GM21528 (cell line): ENCODE results near the gene ABCD2.
"Not testable (repeated sequence)": the region's sequence is repeated elsewhere in the genome, so short reads cannot be mapped to it uniquely, and the experiment has no call there.

Experiments
- ATAC-seq: cut with Tn5 transposase; IDR thresholded peaks from one replicate; pipeline ENCODE4 v1.9.1; 2021; ENCODE audit warnings: mild to moderate bottlenecking, moderate library complexity; ENCODE audit not compliant: unreplicated experiment, low FRiP score

Gene ABCD2

DNA sequence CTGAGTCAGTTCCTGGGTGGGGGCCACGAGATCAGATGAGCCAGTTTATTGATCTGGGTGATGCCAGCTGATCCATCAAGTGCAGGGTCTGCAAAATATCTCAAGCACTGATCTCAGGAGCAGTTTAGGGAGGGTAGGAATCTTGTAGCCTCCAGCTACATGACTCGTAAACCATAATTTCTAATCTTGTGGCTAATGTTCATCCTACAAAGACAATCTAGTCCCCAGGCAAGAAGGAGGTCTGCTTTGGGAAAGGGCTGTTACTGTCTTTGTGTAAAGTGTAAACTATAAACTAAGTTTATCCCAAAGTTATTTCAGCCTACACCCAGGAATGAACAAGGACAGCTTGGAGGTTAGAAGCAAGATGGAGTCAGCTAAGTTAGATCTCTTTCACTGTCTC is 75.4 kb downstream of the ABCD2 start:
- not testable (repeated sequence) for ATAC-seq

DNA sequence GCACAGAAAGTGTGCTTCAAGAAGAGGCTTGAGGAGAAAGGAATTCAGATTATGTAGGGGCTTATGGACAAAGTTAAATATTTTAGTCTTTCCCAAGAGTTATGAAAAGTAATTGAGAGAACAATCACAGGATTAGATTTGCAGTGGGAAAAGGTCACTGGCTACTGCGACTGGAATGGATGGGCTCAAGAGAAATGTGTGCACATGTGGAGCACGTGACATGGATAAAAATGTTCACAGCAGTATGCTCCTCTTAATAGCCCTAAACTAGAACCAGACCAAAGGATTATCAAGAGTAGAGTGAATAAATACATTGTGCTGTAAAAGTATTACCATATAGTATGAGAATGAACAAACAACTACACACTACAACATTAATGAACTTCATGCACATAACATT is 78.1 kb downstream of the ABCD2 start:
- ATAC-seq: no peak

DNA sequence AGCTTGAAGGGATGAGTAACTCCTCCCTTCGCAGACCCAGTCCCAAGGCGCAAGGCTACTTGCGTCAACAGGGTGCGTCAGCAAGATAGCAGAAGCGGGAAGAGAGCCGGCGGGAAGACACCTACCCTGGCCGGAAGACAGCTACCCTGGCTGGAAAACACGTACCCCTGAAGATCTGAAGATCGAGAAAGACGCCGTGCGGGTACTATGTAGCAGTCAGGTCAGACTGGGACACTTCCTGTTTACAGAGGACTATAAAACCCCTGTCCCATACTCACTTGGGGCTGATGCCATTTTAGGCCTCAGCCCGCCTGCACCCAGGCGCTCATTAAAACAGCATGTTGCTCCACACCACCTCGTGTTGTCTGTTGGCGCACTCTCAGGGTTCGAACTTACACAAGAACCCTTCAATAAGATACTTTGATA is 80.9 kb downstream of the ABCD2 start:
- ATAC-seq: no peak

DNA sequence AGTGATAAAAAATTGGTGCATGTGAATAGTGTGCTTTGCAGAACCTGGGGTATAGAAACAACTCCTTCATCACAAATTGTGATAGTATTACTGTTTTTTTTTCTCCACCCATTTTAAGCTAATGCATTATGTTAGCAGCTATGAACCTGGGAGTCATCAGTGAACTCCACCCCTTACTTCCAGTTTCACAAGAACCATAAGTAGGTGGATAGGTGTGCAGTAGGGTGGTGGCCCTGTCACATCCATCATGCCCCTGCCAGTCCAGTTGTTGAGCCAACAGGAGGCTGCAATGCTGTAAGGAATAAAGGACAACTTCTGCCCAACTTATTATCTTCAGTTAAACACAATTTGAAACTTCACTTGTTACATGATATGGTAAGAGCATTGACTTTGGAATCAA is 85.7 kb downstream of the ABCD2 start:
- no peak for ATAC-seq

DNA sequence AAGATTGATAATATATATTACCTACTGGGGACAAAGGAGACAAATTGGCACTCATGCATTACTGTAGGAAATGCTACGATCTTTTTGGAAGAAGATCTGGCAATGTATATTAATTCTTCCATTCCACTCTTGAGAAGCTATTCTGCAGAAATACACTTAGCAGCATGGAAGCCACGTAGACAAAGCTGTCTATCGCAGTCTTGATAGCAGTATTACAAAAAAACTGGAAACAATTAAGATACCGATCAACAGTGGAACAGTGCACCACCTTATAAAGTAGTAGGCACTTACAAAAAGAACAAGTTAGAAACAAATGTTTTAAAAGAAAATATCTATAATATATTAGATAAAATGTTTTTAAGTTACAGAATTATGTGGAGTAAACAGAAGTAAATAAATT is 87.2 kb downstream of the ABCD2 start:
- ATAC-seq: no peak

DNA sequence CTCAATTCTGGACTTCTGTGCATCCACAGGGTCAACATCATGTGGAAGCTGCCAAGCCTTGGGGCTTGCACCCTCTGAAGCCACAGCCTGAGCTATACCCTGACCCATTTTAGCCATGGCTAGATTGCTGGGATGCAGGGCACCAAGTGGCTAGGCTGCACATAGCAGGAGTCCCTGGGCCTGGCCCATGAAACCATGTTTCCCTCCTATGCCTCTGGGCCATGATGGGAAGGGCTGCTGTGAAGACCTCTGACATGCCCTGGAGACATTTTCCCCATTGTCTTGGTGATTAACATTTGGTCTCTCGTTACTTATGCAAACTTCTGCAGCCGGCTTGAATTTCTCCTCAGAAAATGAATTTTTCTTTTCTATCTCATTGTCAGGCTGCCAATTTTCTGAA is 92.6 kb downstream of the ABCD2 start:
- ATAC-seq: no peak

DNA sequence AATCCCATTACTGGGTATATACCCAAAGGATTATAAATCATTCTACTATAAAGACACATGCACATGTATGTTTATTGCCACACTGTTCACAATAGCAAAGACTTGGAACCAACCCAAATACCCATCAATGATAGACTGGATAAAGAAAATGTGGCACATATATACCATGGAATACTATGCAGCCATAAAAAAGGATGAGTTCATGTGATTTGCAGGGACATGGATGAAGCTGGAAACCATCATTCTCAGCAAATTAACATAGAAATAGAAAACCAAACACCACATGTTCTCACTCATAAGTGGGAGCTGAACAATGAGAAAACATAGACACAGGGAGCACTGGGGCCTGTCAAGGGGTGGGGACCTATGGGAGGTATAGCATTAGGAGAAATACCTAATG is 97.4 kb downstream of the ABCD2 start:
- not testable (repeated sequence) for ATAC-seq

DNA sequence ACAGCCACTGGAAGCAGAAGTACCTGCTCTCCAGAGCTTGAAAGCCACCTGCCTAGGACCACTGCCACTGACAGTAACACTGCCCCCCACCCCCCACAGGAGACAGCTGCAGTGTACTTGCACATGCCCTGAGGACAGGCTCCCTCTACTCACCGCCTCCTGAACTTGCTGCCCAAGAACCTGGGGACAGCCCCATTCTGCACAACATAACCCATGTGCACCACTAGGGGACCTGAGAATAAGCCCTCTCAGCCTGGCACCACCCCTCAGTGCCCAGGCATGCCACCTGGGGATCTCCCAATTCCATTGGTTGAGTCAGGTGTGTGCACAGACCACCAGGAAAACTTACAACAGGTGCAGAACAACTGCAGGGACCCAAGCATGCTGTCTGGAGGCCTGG is 109.6 kb downstream of the ABCD2 start:
- no peak for ATAC-seq

DNA sequence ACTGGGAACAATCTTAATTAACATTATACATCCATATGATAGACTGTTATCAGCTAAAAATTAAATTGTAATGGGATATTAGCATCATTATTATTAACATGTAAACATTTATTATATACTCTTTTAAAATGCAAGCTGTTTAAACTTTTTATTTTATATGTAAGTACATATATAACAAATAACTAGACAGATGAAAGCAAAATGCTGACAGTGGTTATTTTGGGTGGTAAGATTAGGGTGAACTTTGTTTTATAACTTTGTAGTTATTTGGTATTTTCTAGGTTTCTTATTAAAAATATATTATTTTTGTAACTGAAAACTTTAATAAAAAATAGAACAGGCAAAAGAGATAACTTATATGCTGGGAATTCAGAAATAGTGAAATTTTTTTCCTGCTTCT is 114.0 kb downstream of the ABCD2 start:
- no peak for ATAC-seq

DNA sequence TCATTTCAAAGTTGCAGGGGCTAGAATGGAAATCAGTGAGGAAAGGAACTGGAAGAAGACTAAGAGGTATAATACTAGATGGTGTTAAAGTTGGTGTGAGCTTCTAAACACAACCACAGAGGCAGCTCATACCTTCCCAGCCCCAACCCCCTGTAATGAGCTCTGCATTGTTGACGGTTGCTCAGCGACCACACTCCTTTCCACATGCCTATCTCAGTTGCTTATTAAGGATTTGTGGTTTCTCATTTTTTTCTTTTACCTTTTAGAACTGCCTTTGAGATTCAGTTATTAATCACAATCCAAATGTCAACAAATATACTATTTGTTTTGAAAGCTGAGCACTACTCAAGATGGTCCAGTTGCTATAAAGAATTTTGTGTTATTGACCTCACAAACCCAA is 114.6 kb downstream of the ABCD2 start:
- no peak for ATAC-seq

DNA sequence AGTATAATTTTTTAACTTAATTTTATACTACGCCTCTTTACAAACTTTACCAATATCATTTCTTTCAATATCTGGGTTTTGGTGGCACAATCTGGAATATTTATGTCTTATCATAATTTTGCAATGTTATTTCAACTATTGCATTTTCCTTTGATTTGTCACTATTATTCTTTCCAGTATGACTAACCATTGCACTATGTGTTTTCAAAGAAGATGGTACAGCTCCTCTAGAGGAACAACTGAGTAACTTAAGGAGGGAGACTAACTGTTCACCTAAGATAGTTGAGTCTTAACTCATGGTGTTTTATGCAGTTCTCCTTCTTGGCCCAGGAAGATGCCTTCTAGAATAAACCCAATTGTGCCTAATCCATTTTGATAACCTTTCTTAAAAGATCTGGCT is 116.2 kb downstream of the ABCD2 start:
- no peak for ATAC-seq

DNA sequence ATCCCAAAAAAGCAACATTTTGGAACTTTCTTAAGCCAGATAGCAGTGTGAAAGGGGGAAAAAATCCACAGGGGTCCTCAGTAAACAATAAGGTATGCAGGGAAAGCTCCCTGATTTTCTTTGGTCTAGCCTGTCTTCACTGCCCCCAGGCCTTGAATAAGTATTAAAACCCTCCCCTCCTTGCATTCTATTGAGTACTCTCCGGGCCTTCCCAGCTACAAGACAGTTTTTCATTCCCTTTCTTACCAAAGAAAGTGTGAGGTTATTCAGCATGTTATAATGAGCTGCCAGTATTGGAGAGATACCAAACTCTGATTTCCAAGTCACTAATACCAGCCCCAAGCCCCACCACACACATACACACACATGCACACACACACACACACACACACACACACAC is 116.9 kb downstream of the ABCD2 start:
- ATAC-seq: no peak
